ENCODE measurements around the gene DNAH7.

The DNAH7 gene

GRCh38 chr2:195850764-195851163 lies 217.9 kb downstream of the DNAH7 start:
- no peak for DNase-seq

GRCh38 chr2:195848119-195848899 lies 220.3 kb downstream of the DNAH7 start:
- no peak for DNase-seq

GRCh38 chr2:195842932-195843331 lies 225.7 kb downstream of the DNAH7 start:
- no peak for DNase-seq

GRCh38 chr2:195838002-195838401 lies 230.6 kb downstream of the DNAH7 start:
- DNase-seq = no peak

GRCh38 chr2:195836002-195836401 lies 232.6 kb downstream of the DNAH7 start:
- DNase-seq = no peak

GRCh38 chr2:195834836-195835235 lies 233.8 kb downstream of the DNAH7 start:
- no peak for DNase-seq

- no peak for DNase-seq
Measured at GRCh38 chr2:195830968-195831950, 237.4 kb downstream of the DNAH7 start.

- DNase-seq = no peak
Measured at GRCh38 chr2:195824478-195824877, 244.2 kb downstream of the DNAH7 start.

- no peak for DNase-seq
Measured at GRCh38 chr2:195823206-195823605, 245.4 kb downstream of the DNAH7 start.

GRCh38 chr2:195821566-195821932 lies 247.1 kb downstream of the DNAH7 start:
- DNase-seq = no peak

- no peak for DNase-seq
Measured at GRCh38 chr2:195820867-195821565, 247.6 kb downstream of the DNAH7 start.

GRCh38 chr2:195820373-195820772 lies 248.3 kb downstream of the DNAH7 start:
- DNase-seq = no peak

GRCh38 chr2:195819276-195819675 lies 249.4 kb downstream of the DNAH7 start:
- no peak for DNase-seq

- DNase-seq = no peak
Measured at GRCh38 chr2:195818526-195818925, 250.1 kb downstream of the DNAH7 start.

- no peak for DNase-seq
Measured at GRCh38 chr2:195818106-195818505, 250.5 kb downstream of the DNAH7 start.

GRCh38 chr2:195815083-195815482 lies 253.6 kb downstream of the DNAH7 start:
- no peak for DNase-seq

- no peak for DNase-seq
Measured at GRCh38 chr2:195813421-195813820, 255.2 kb downstream of the DNAH7 start.

GRCh38 chr2:195810340-195811098 lies 258.1 kb downstream of the DNAH7 start:
- DNase-seq = no peak

GRCh38 chr2:195808189-195808588 lies 260.4 kb downstream of the DNAH7 start:
- no peak for DNase-seq

GRCh38 chr2:195805283-195805976 lies 263.2 kb downstream of the DNAH7 start:
- no peak for DNase-seq

GRCh38 chr2:195795879-195796278 lies 272.8 kb downstream of the DNAH7 start:
- DNase-seq = no peak

GRCh38 chr2:195793881-195794280 lies 274.8 kb downstream of the DNAH7 start:
- no peak for DNase-seq
